H1 (cell line): ENCODE results near the gene PCDHGB5.

Experiments used
- ATF2 ChIP-seq: IDR thresholded peaks from 2 replicates; pipeline ENCODE4 v1.6.1; 2012; ENCODE audit warnings: low read length, inconsistent platforms
- CHD2 ChIP-seq: IDR thresholded peaks from 2 replicates; pipeline ENCODE4 v1.6.1; 2012; ENCODE audit warnings: low read length, improper control_type of control experiment
- CTCF ChIP-seq, 3 experiments: IDR thresholded peaks; 1 replicate in 2 of 3; 2 replicates in 1 of 3; pipeline versions ENCODE4 v1.5.1 to v1.6.1; 2011; ENCODE audit warnings: low read length in 3 of 3, mild to moderate bottlenecking in 3 of 3, inconsistent platforms in 2 of 3, low read depth in 1 of 3, moderate library complexity in 1 of 3; ENCODE audit not compliant: insufficient read depth in 1 of 3; ENCODE audit errors: control extremely low read depth in 1 of 3
- GABPA ChIP-seq: IDR thresholded peaks from 2 replicates; pipeline ENCODE4 v1.6.1; 2011; ENCODE audit warnings: mild to moderate bottlenecking, low read length, moderate library complexity, borderline replicate concordance; ENCODE audit not compliant: insufficient read depth
- POLR2A ChIP-seq, 2 experiments: IDR thresholded peaks; 1 replicate in 1 of 2; 2 replicates in 1 of 2; pipeline ENCODE4 v1.6.1; 2011; ENCODE audit warnings: low read depth in 2 of 2, low read length in 2 of 2, mild to moderate bottlenecking in 2 of 2; ENCODE audit errors: control extremely low read depth in 1 of 2
- POLR2AphosphoS5 ChIP-seq: IDR thresholded peaks from 2 replicates; pipeline ENCODE4 v1.6.1; 2011; ENCODE audit warnings: low read depth, low read length
- RBBP5 ChIP-seq: IDR thresholded peaks from 2 replicates; pipeline ENCODE4 v1.7.1; 2012; ENCODE audit warnings: low read depth, mild to moderate bottlenecking, inconsistent platforms, low read length, moderate library complexity, borderline replicate concordance
- SIX5 ChIP-seq: IDR thresholded peaks from 2 replicates; pipeline ENCODE4 v1.6.1; 2011; ENCODE audit warnings: mild to moderate bottlenecking, low read depth, low read length
- SUZ12 ChIP-seq: fragments of 200-600 bp; sonication (generic); IDR thresholded peaks from 2 replicates; pipeline ENCODE4 v1.6.1; 2012; ENCODE audit warnings: mild to moderate bottlenecking, inconsistent platforms, low read length, moderate library complexity, mixed read lengths
- TAF1 ChIP-seq: IDR thresholded peaks from 2 replicates; pipeline ENCODE4 v1.6.1; 2011; ENCODE audit warnings: mild to moderate bottlenecking, low read depth, low read length

GRCh38 chr5:141413540-141414069 lies 15.9 kb downstream of the PCDHGB5 start:
- TF ChIP-seq TAF1 (no peak), POLR2AphosphoS5 (no peak), SIX5 (no peak), CTCF (IDR thresholded peaks at IDR 0.05; ENCODE audit: control extremely low read depth in 1 of 3, insufficient read depth in 1 of 3, low read depth in 1 of 3, low read length in 3 of 3) (no peak), RBBP5 (no peak), SUZ12 (no peak), ATF2 (no peak), POLR2A (IDR thresholded peaks at IDR 0.05; ENCODE audit: control extremely low read depth in 1 of 2, low read depth in 2 of 2, low read length in 2 of 2) (no peak), GABPA (no peak), CHD2 (no peak)
